Stimulated activated CD4-positive, alpha-beta T cell treated with anti-CD3 and anti-CD28 coated beads, Interleukin-4, amount 100 ng/mL, for 48 hours (primary cell): Measurements from ENCODE around the gene MARS1.
"Not testable (repeated sequence)": the region's sequence is repeated elsewhere in the genome, so short reads cannot be mapped to it uniquely, and the experiment has no call there.

Experiments used
- DNase-seq, 2 donors: peaks; one replicate each; pipeline ENCODE4 v3.0.0-alpha.2; 2020; ENCODE audit warnings: low read depth in 2 of 2

The MARS1 gene

GRCh38 chr12:57491393-57492280 lies 3.8 kb downstream of the MARS1 start:
- DNase-seq = no peak

GRCh38 chr12:57495051-57495701 lies 7.3 kb downstream of the MARS1 start:
- DNase-seq = not testable (repeated sequence)

- DNase-seq = no peak
These were observed 9.0 kb downstream of the MARS1 start for GRCh38 chr12:57496822-57497221.

- no peak for DNase-seq
These were observed 9.6 kb downstream of the MARS1 start for GRCh38 chr12:57497223-57498131.

GRCh38 chr12:57498132-57498502 lies 10.2 kb downstream of the MARS1 start:
- DNase-seq = no peak

- DNase-seq = no peak
These were observed 10.7 kb downstream of the MARS1 start for GRCh38 chr12:57498571-57498970.

- no peak for DNase-seq
These were observed 12.3 kb downstream of the MARS1 start for GRCh38 chr12:57500213-57500612.

GRCh38 chr12:57502311-57502969 lies 14.6 kb downstream of the MARS1 start:
- not testable (repeated sequence) for DNase-seq

GRCh38 chr12:57506541-57506940 lies 18.7 kb downstream of the MARS1 start:
- not testable (repeated sequence) for DNase-seq

- DNase-seq = not testable (repeated sequence)
These were observed 19.9 kb downstream of the MARS1 start for GRCh38 chr12:57507796-57508195.

- DNase-seq = no peak
These were observed 23.3 kb downstream of the MARS1 start for GRCh38 chr12:57511161-57511560.

- no peak for DNase-seq
These were observed 23.9 kb downstream of the MARS1 start for GRCh38 chr12:57511588-57512325.

- no peak for DNase-seq
These were observed 24.8 kb downstream of the MARS1 start for GRCh38 chr12:57512665-57513064.

GRCh38 chr12:57513266-57513665 lies 25.4 kb downstream of the MARS1 start:
- no peak for DNase-seq

- DNase-seq = not testable (repeated sequence)
These were observed 25.8 kb downstream of the MARS1 start for GRCh38 chr12:57513677-57514076.

- not testable (repeated sequence) for DNase-seq
These were observed 26.4 kb downstream of the MARS1 start for GRCh38 chr12:57514246-57514645.

GRCh38 chr12:57514720-57515407 lies 27.0 kb downstream of the MARS1 start:
- no peak for DNase-seq

- DNase-seq = no peak
These were observed 27.6 kb downstream of the MARS1 start for GRCh38 chr12:57515408-57515933.

GRCh38 chr12:57515934-57516541 lies 28.2 kb downstream of the MARS1 start:
- no peak for DNase-seq
